ENCODE measurements around the gene ARMC12. TPM values are rescaled to one million over a fixed set of nuclear protein-coding genes. Genes with fewer than 3 reads are reported as not detected.

Gene ARMC12
- total and polyA plus RNA-seq, 2 experiments from 2014 or later, result 0.83 to 3.2 TPM

GRCh38 chr6:35698858-35699257 is 38.0 kb upstream of the ARMC12 start:
- Histone ChIP-seq H3K79me2 (no peaks in the 10 kb centered on the region), H3K4me1 (ENCODE audit: insufficient read depth) (no peaks in the 10 kb centered on the region), H3K27ac (no peak overlapping the region), H3K27me3 (no peaks in the 10 kb centered on the region), H3K4me2 (no peak overlapping the region), H3K36me3 (replicated peaks; ENCODE audit: insufficient read depth, low read depth) (no peaks in the 10 kb centered on the region), H3K9me3 (ENCODE audit: low read depth) (no peaks in the 10 kb centered on the region), H4K20me1 (ENCODE audit: insufficient read depth, poor library complexity, severe bottlenecking) (no peaks in the 10 kb centered on the region), H2AFZ (no peak overlapping the region), H3K4me3 (no peak overlapping the region), H3K9me2 (replicated peaks; ENCODE audit: insufficient read depth) (no peaks in the 10 kb centered on the region)
- TF ChIP-seq EZH2 (IDR thresholded peaks at IDR 0.05; ENCODE audit: borderline replicate concordance), result no peak
- no peak for TF ChIP-seq EZH2phosphoT487 (IDR thresholded peaks at IDR 0.05; ENCODE audit: low read depth, severe bottlenecking, unreplicated experiment)
- TF ChIP-seq CTCF (IDR thresholded peaks at IDR 0.05; ENCODE audit: poor library complexity), result no peak
- WGBS (ENCODE audit: low lambda C conversion rate, missing lambda C conversion rate), result 91% methylated on average over 3 of the region's 3 CpGs
- DNase-seq (ENCODE audit: low spot score), result no peak

GRCh38 chr6:35703554-35703953 is 33.3 kb upstream of the ARMC12 start:
- H3K4me1 ChIP-seq (ENCODE audit: insufficient read depth), result no peaks in the 10 kb centered on the region
- no peaks in the 10 kb centered on the region for H3K27me3 ChIP-seq
- DNase-seq (ENCODE audit: low spot score), result no peak
- no peak overlapping the region for H2AFZ ChIP-seq
- no peaks in the 10 kb centered on the region for H3K79me2 ChIP-seq
- no peak overlapping the region for H3K4me3 ChIP-seq
- H3K27ac ChIP-seq, result no peak overlapping the region
- H3K36me3 ChIP-seq (replicated peaks; ENCODE audit: insufficient read depth, low read depth), result no peaks in the 10 kb centered on the region
- no peaks in the 10 kb centered on the region for H3K9me2 ChIP-seq (replicated peaks; ENCODE audit: insufficient read depth)
- no peaks in the 10 kb centered on the region for H3K9me3 ChIP-seq (ENCODE audit: low read depth)
- no peaks in the 10 kb centered on the region for H4K20me1 ChIP-seq (ENCODE audit: insufficient read depth, poor library complexity, severe bottlenecking)
- TF ChIP-seq EZH2 (IDR thresholded peaks at IDR 0.05; ENCODE audit: borderline replicate concordance) (no peak), EZH2phosphoT487 (IDR thresholded peaks at IDR 0.05; ENCODE audit: low read depth, severe bottlenecking, unreplicated experiment) (no peak), CTCF (IDR thresholded peaks at IDR 0.05; ENCODE audit: poor library complexity) (no peak)
- no peak overlapping the region for H3K4me2 ChIP-seq

- no peak overlapping the region for H2AFZ ChIP-seq
- no peaks in the 10 kb centered on the region for H3K27me3 ChIP-seq
- no peaks in the 10 kb centered on the region for H3K9me3 ChIP-seq (ENCODE audit: low read depth)
- H4K20me1 ChIP-seq (ENCODE audit: insufficient read depth, poor library complexity, severe bottlenecking), result no peaks in the 10 kb centered on the region
- 63% methylated on average over 3 of the region's 3 CpGs for WGBS (ENCODE audit: low lambda C conversion rate, missing lambda C conversion rate)
- no peaks in the 10 kb centered on the region for H3K79me2 ChIP-seq
- no peaks in the 10 kb centered on the region for H3K4me1 ChIP-seq (ENCODE audit: insufficient read depth)
- H3K9me2 ChIP-seq (replicated peaks; ENCODE audit: insufficient read depth), result no peaks in the 10 kb centered on the region
- TF ChIP-seq CTCF (IDR thresholded peaks at IDR 0.05; ENCODE audit: poor library complexity) (no peak), EZH2phosphoT487 (IDR thresholded peaks at IDR 0.05; ENCODE audit: low read depth, severe bottlenecking, unreplicated experiment) (no peak), EZH2 (IDR thresholded peaks at IDR 0.05; ENCODE audit: borderline replicate concordance) (no peak)
- no peak overlapping the region for H3K4me2 ChIP-seq
- no peak overlapping the region for H3K4me3 ChIP-seq
- no peak overlapping the region for H3K27ac ChIP-seq
- DNase-seq (ENCODE audit: low spot score), result no peak
- no peaks in the 10 kb centered on the region for H3K36me3 ChIP-seq (replicated peaks; ENCODE audit: insufficient read depth, low read depth)
These were observed 30.4 kb upstream of the ARMC12 start for GRCh38 chr6:35706468-35706867.

Data from hepatocyte (in vitro differentiated cells).